ENCODE measurements around the gene VAV3.

DNA sequence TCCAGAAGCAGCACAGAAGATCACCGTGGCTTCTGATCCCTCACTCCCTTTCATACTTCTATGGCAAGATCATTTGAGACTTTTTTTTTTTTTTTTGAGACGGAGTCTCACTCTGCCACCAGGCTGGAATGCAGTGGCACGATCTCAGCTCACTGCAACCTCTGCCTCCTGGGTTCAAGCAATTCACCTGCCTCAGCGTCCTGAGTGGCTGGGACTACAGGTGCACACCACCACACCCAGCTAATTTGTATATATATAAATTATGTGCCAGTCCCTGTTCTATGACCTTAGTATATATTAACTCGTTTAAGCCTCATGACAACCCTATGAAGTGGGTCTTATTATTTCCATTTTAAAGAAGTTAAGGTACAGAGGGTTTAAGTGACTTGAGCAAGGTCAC lies 298.5 kb downstream of the VAV3 start:
- TF ChIP-seq POLR2A (IDR thresholded peaks at IDR 0.05), result no peak
- TF ChIP-seq, protein P1, sequence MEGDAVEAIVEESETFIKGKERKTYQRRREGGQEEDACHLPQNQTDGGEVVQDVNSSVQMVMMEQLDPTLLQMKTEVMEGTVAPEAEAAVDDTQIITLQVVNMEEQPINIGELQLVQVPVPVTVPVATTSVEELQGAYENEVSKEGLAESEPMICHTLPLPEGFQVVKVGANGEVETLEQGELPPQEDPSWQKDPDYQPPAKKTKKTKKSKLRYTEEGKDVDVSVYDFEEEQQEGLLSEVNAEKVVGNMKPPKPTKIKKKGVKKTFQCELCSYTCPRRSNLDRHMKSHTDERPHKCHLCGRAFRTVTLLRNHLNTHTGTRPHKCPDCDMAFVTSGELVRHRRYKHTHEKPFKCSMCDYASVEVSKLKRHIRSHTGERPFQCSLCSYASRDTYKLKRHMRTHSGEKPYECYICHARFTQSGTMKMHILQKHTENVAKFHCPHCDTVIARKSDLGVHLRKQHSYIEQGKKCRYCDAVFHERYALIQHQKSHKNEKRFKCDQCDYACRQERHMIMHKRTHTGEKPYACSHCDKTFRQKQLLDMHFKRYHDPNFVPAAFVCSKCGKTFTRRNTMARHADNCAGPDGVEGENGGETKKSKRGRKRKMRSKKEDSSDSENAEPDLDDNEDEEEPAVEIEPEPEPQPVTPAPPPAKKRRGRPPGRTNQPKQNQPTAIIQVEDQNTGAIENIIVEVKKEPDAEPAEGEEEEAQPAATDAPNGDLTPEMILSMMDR (IDR thresholded peaks at IDR 0.05), result no peak

Measured in heart left ventricle (tissue), 13 donors.